Measurements from ENCODE around the gene PDE10A.
"Not testable (repeated sequence)": the region's sequence is repeated elsewhere in the genome, so short reads cannot be mapped to it uniquely, and the experiment has no call there.

PDE10A gene

GRCh38 chr6:165618891-165619290 lies 44.1 kb downstream of the PDE10A start:
- not testable (repeated sequence) for DNase-seq

GRCh38 chr6:165618241-165618640 lies 44.8 kb downstream of the PDE10A start:
- no peak for DNase-seq

- no peak for DNase-seq
Observed at GRCh38 chr6:165617528-165617927, 45.5 kb downstream of the PDE10A start.

GRCh38 chr6:165616116-165616515 lies 46.9 kb downstream of the PDE10A start:
- no peak for DNase-seq

- DNase-seq, result no peak
Observed at GRCh38 chr6:165615636-165616035, 47.4 kb downstream of the PDE10A start.

GRCh38 chr6:165611294-165611693 lies 51.7 kb downstream of the PDE10A start:
- no peak for DNase-seq

GRCh38 chr6:165608577-165608976 lies 54.5 kb downstream of the PDE10A start:
- DNase-seq, result not testable (repeated sequence)

- DNase-seq, result no peak
Observed at GRCh38 chr6:165606740-165607008, 56.4 kb downstream of the PDE10A start.

GRCh38 chr6:165605901-165606739 lies 56.9 kb downstream of the PDE10A start:
- no peak for DNase-seq

GRCh38 chr6:165605182-165605875 lies 57.7 kb downstream of the PDE10A start:
- no peak for DNase-seq

GRCh38 chr6:165602291-165602690 lies 60.8 kb downstream of the PDE10A start:
- DNase-seq, result no peak

- DNase-seq, result no peak
Observed at GRCh38 chr6:165600606-165601005, 62.4 kb downstream of the PDE10A start.

- DNase-seq, result no peak
Observed at GRCh38 chr6:165599596-165600487, 63.2 kb downstream of the PDE10A start.

- DNase-seq, result no peak
Observed at GRCh38 chr6:165599121-165599520, 63.9 kb downstream of the PDE10A start.

- DNase-seq, result no peak
Observed at GRCh38 chr6:165597821-165598220, 65.2 kb downstream of the PDE10A start.

GRCh38 chr6:165594584-165595333 lies 68.3 kb downstream of the PDE10A start:
- no peak for DNase-seq

- not testable (repeated sequence) for DNase-seq
Observed at GRCh38 chr6:165592947-165593346, 70.1 kb downstream of the PDE10A start.

- DNase-seq, result no peak
Observed at GRCh38 chr6:165588515-165588914, 74.5 kb downstream of the PDE10A start.

- no peak for DNase-seq
Observed at GRCh38 chr6:165587206-165587605, 75.8 kb downstream of the PDE10A start.

- DNase-seq, result no peak
Observed at GRCh38 chr6:165586706-165587105, 76.3 kb downstream of the PDE10A start.

- no peak for DNase-seq
Observed at GRCh38 chr6:165585060-165585459, 78.0 kb downstream of the PDE10A start.

- DNase-seq, result no peak
Observed at GRCh38 chr6:165584541-165584940, 78.5 kb downstream of the PDE10A start.

GRCh38 chr6:165581678-165582077 lies 81.4 kb downstream of the PDE10A start:
- DNase-seq, result no peak

All from CD4-positive, alpha-beta T cell treated with Interleukin-17A for 4 hours (primary cell).